MM.1S (cell line): ENCODE measurements around the gene BRK1.

Experiments
- CTCF ChIP-seq: fragments of 300-600 bp; sonication (generic); IDR thresholded peaks from 2 replicates; pipeline ENCODE4 v1.5.1; 2016; ENCODE audit warnings: antibody characterized with exemption, low read length, mixed read lengths
- EZH2 ChIP-seq: fragments of 300-600 bp; sonication (generic); optimal IDR thresholded peaks from 2 replicates; pipeline ENCODE3; 2017; ENCODE audit warnings: low read depth, mild to moderate bottlenecking, antibody characterized with exemption, low read length, mixed read lengths
- EZH2phosphoT487 ChIP-seq: fragments of 300-600 bp; sonication (generic); IDR thresholded peaks from 2 replicates; pipeline ENCODE4 v1.6.1; 2018; ENCODE audit warnings: antibody characterized with exemption, low read length

DNA sequence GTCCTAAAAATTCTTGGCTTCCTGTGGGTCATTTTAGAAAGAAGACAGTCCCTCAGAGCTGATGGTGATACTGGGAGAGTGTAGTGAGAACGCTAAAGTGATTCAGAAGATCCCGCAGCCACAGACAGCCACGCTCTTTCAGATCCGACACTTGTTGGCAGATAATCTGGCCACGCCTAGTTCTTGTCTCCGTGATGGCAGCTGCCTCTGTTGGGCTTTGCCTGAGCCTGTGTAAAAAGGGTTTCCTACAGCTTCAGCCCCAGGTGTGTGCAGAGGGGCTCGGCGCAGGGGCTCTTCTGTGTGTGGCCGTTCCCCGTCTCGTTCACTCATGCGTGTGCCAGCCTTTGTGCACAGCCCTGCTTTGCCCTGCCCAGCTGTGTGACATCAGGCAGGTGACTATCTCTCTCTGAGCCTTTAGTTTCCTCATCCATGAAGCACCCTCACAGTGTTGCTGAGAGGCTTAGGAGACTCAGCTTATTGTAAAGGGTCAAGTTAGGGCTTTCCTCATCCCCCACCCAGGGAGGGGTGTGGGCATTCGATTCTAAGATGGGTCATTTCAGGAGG, 55.5 kb downstream of the BRK1 start:
- TF ChIP-seq EZH2 = no peak
- no peak for TF ChIP-seq CTCF
- no peak for TF ChIP-seq EZH2phosphoT487
